Peyer's patch (tissue), 4 donors: ENCODE measurements around the gene ARHGDIG.

Source experiments
- POLR2A ChIP-seq, 2 donors: fragments of 450-650 bp; IDR thresholded peaks; one replicate each; pipeline ENCODE4 v1.5.1; 2017; ENCODE audit warnings: antibody characterized with exemption in 2 of 2, mild to moderate bottlenecking in 2 of 2, moderate library complexity in 2 of 2
- TF ChIP-seq, protein P1 (sequence below), 6 experiments: fragments of 450-650 bp in 4 of 6; fragments of 200-600 bp in 2 of 6; sonication (generic) in 1 of 6; IDR thresholded peaks; one replicate each; pipeline ENCODE4 v1.5.1; 2017 to 2019; ENCODE audit warnings: antibody characterized with exemption in 6 of 6, mild to moderate bottlenecking in 3 of 6, moderate library complexity in 1 of 6

DNA sequence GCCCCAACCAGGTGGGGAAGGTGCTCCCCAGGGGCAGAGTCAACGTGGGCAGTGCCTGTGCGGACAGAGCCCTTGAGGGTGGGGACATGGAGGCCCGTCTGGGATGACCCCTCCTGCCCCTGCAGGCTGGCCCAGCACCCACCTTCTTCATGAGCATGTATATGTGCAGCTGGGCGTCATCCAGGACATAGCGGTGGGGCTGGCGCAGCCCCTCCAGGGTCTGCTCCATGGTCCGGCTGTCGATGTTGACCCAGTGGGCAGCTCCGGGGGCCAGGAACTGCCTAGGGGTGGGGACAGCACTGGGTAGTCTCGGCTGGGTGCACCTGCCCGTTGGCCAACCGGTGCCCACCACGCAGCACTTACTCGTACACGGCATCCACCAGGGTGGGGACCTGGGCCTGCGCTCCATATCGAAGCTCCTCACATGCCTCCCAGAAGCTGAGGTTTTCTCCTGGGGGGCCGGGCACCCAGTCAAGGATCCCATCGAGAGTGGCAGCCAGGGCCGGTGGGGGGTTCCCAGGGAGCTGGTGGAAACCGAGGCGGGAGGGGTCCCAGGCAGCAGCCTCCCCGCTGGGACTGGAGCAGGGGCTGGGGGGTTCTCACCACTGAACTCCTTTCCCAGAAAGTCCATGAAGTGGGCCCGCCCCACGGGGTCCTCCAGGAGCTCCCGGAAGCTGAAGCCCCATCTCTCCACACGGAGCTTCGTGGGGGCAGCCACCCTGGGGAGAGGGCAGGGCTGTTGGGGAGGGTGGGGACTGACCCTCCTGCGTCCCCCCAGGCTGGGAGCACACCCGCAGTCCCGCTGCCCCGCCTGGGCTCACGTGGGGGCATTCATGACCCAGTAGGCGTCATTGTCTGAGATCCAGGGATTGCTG is 9.8 kb upstream of the ARHGDIG start:
- TF ChIP-seq, protein P1, sequence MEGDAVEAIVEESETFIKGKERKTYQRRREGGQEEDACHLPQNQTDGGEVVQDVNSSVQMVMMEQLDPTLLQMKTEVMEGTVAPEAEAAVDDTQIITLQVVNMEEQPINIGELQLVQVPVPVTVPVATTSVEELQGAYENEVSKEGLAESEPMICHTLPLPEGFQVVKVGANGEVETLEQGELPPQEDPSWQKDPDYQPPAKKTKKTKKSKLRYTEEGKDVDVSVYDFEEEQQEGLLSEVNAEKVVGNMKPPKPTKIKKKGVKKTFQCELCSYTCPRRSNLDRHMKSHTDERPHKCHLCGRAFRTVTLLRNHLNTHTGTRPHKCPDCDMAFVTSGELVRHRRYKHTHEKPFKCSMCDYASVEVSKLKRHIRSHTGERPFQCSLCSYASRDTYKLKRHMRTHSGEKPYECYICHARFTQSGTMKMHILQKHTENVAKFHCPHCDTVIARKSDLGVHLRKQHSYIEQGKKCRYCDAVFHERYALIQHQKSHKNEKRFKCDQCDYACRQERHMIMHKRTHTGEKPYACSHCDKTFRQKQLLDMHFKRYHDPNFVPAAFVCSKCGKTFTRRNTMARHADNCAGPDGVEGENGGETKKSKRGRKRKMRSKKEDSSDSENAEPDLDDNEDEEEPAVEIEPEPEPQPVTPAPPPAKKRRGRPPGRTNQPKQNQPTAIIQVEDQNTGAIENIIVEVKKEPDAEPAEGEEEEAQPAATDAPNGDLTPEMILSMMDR (IDR thresholded peaks at IDR 0.05): no peak
- no peak for TF ChIP-seq POLR2A (IDR thresholded peaks at IDR 0.05)
